Measurements from ENCODE around the gene PSAP. TPM values are rescaled to one million over a fixed set of nuclear protein-coding genes. Genes with fewer than 3 reads are reported as not detected.

The PSAP gene
- total and polyA plus RNA-seq, 4 donors = 496 to 1,828 (median 1,097) TPM

DNA sequence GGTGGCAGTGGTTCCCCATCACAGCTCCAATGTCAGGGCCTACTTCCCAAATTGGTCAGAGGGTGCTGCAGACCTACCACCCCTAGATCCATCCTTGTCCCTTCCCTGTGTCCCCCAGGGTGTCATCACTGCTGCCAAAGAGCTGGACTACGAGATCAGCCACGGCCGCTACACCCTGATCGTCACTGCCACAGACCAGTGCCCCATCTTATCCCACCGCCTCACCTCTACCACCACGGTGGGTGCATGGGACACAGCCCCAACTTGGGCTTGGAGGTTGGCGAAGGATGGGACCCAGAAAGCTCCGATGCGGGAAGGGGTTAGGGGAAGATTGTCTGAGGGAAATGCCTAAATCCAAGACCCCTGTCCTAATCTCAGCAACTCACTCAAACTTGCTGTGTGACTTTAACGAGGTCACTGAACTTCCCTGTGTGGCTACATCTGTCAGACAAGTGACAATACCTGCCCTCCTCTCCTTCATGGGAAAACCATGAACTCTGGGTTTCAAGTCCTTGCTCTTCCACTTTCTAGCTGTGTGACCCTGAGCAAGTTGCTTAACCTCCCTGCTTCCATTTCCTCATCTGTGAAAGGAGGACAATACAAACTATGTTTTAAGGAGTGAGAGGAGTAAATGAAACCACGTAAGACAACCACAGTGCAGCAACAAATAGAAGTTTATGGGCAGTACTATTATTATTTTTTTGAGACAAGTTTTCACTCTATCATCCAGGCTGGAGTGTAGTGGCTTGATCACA, 72.8 kb downstream of the PSAP start:
- Histone ChIP-seq H3K4me1 (ENCODE audit: control insufficient read depth in 5 of 5, insufficient read depth in 5 of 5, low read length in 5 of 5) (peaks cover 0 to 10% (median 5%) of the 10 kb centered on the region in 5 donors), H3K9me3 (ENCODE audit: control insufficient read depth in 4 of 4, insufficient read depth in 3 of 4, low read length in 3 of 4) (peaks cover 0 to 2% (median 0%) of the 10 kb centered on the region in 4 donors), H3K9ac (ENCODE audit: insufficient read depth in 1 of 2, low read length in 2 of 2) (no peak overlapping the region), H3K4me3 (no peak overlapping the region), H3K27ac (ENCODE audit: low read depth in 1 of 2, low read length in 1 of 2) (no peak overlapping the region), H3K27me3 (ENCODE audit: control insufficient read depth in 3 of 3, insufficient read depth in 3 of 3, low read length in 2 of 3) (peaks cover 0 to 2% (median 0%) of the 10 kb centered on the region in 3 donors), H3K36me3 (ENCODE audit: control insufficient read depth in 4 of 4, insufficient read depth in 4 of 4, low read length in 4 of 4) (no peaks in the 10 kb centered on the region)
- TF ChIP-seq, protein P1, sequence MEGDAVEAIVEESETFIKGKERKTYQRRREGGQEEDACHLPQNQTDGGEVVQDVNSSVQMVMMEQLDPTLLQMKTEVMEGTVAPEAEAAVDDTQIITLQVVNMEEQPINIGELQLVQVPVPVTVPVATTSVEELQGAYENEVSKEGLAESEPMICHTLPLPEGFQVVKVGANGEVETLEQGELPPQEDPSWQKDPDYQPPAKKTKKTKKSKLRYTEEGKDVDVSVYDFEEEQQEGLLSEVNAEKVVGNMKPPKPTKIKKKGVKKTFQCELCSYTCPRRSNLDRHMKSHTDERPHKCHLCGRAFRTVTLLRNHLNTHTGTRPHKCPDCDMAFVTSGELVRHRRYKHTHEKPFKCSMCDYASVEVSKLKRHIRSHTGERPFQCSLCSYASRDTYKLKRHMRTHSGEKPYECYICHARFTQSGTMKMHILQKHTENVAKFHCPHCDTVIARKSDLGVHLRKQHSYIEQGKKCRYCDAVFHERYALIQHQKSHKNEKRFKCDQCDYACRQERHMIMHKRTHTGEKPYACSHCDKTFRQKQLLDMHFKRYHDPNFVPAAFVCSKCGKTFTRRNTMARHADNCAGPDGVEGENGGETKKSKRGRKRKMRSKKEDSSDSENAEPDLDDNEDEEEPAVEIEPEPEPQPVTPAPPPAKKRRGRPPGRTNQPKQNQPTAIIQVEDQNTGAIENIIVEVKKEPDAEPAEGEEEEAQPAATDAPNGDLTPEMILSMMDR (IDR thresholded peaks at IDR 0.05; ENCODE audit: control extremely low read depth, extremely low read depth) = no peak
- ATAC-seq (ENCODE audit: insufficient read depth, low FRiP score) = no peak
- no peak for DNase-seq
- WGBS, 2 donors = 90 to 92% methylated on average over 11 of the region's 11 CpGs

GRCh38 chr10:71777213-71777985, 73.7 kb downstream of the PSAP start:
- Histone ChIP-seq H3K4me1 (ENCODE audit: control insufficient read depth in 5 of 5, insufficient read depth in 5 of 5, low read length in 5 of 5) (peaks cover 0 to 9% (median 5%) of the 10 kb centered on the region in 5 donors), H3K27ac (ENCODE audit: low read depth in 1 of 2, low read length in 1 of 2) (no peak overlapping the region)
- 97% methylated on average over 17 of the region's 17 CpGs for WGBS, 2 donors

DNA sequence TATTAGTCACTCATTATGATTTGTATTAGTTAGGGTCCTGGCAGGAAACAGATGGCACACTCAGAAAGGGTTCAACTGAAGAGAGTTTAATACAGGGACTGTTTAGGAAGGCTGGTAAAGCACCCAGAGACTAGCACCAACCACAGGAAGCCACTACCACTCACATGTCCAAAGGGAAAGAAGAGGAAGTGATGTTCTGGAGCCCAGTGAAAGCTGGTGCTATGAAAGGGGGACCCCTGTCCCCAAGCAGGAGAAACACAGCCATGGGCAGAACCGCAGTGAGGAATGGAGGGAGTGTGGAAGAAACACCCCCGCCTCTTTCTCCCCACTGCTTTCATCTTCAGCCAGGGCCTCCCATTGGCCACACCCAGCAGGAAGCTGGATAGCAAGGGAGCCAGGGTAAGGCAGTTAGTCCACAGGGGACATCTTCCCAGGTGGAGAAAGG, 74.5 kb downstream of the PSAP start:
- no peak overlapping the region for H3K9ac ChIP-seq (ENCODE audit: insufficient read depth in 1 of 2, low read length in 2 of 2)
- H3K4me3 ChIP-seq = no peak overlapping the region
- no peak overlapping the region for H3K27ac ChIP-seq (ENCODE audit: low read depth in 1 of 2, low read length in 1 of 2)
- DNase-seq = peak in 1 of 3 donors; percentile 26
- H3K27me3 ChIP-seq (ENCODE audit: control insufficient read depth in 3 of 3, insufficient read depth in 3 of 3, low read length in 2 of 3) = peaks cover 0 to 2% (median 0%) of the 10 kb centered on the region in 3 donors
- TF ChIP-seq, protein P1 (IDR thresholded peaks at IDR 0.05; ENCODE audit: control extremely low read depth, extremely low read depth) = no peak
- peaks cover 0 to 2% (median 0%) of the 10 kb centered on the region in 4 donors for H3K9me3 ChIP-seq (ENCODE audit: control insufficient read depth in 4 of 4, insufficient read depth in 3 of 4, low read length in 3 of 4)
- 17 to 71% methylated on average over 2 of the region's 2 CpGs for WGBS, 2 donors
- ATAC-seq (ENCODE audit: insufficient read depth, low FRiP score) = no peak
- no peaks in the 10 kb centered on the region for H3K36me3 ChIP-seq (ENCODE audit: control insufficient read depth in 4 of 4, insufficient read depth in 4 of 4, low read length in 4 of 4)
- peaks cover 0 to 13% (median 5%) of the 10 kb centered on the region in 5 donors for H3K4me1 ChIP-seq (ENCODE audit: control insufficient read depth in 5 of 5, insufficient read depth in 5 of 5, low read length in 5 of 5)

More at GRCh38 chr10:71777213-71777985, 73.7 kb downstream of the PSAP start:
- DNase-seq = no peak
- Histone ChIP-seq H3K9ac (ENCODE audit: insufficient read depth in 1 of 2, low read length in 2 of 2) (no peak overlapping the region), H3K9me3 (ENCODE audit: control insufficient read depth in 4 of 4, insufficient read depth in 3 of 4, low read length in 3 of 4) (peaks cover 0 to 2% (median 0%) of the 10 kb centered on the region in 4 donors), H3K4me3 (no peak overlapping the region), H3K36me3 (ENCODE audit: control insufficient read depth in 4 of 4, insufficient read depth in 4 of 4, low read length in 4 of 4) (no peaks in the 10 kb centered on the region), H3K27me3 (ENCODE audit: control insufficient read depth in 3 of 3, insufficient read depth in 3 of 3, low read length in 2 of 3) (peaks cover 0 to 2% (median 0%) of the 10 kb centered on the region in 3 donors)
- ATAC-seq (ENCODE audit: insufficient read depth, low FRiP score) = no peak
- TF ChIP-seq, protein P1 (IDR thresholded peaks at IDR 0.05; ENCODE audit: control extremely low read depth, extremely low read depth) = no peak
